Stimulated activated CD4-positive, alpha-beta T cell treated with anti-CD3 and anti-CD28 coated beads, Interleukin-1b, Interleukin-23, amount 100 ng/mL, for 4 hours (primary cell): ENCODE data around the gene MFAP2.
"Not testable (repeated sequence)": the region's sequence is repeated elsewhere in the genome, so short reads cannot be mapped to it uniquely, and the experiment has no call there.

Source experiments
- DNase-seq, 2 donors: peaks; one replicate each; pipeline ENCODE4 v3.0.0-alpha.2; 2020; ENCODE audit warnings: low read depth in 2 of 2

Gene MFAP2

GRCh38 chr1:16961297-16962133 lies 18.9 kb downstream of the MFAP2 start:
- no peak for DNase-seq

GRCh38 chr1:16960560-16961296 lies 19.7 kb downstream of the MFAP2 start:
- peak; percentile 67 to 72 for DNase-seq

DNA sequence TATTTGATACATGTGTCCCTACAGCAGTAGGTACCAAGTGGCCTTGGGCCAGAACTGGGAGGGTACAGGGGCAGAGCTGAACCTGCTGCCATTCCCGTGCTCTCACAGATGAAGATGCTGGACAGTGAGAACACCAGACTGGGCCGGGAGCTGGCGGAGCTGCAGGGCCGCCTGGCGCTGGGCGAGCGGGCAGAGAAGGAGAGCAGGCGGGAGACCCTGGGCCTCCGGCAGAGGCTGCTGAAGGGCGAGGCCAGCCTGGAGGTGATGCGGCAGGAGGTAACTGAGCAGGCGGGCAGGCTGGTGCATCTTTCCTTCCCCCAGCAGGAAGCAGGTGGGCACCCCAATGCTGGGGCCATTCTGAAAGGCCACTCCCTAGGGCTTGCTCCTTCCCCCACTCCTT lies 21.9 kb downstream of the MFAP2 start:
- no peak for DNase-seq

DNA sequence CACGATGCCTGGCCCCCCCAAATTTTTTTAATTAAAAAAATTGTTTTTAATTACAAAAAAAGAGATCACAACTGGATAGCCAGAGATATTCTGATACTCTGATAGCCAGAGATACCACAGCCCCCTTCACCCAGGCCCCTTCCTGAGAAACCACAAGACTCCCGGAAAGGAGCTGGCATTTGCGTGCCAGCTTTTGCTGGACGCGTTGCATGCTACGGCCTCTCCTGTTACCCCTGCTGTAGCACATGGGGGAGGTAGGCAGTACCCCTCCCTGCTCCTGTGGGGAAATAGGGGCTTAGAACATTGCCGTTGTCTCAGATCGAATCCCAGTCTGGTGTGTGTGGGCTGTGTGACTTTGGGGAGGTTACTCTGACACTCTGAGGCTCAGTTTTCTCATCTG lies 22.7 kb downstream of the MFAP2 start:
- no peak for DNase-seq

- no peak for DNase-seq
Observed at GRCh38 chr1:16956775-16957174, 23.6 kb downstream of the MFAP2 start.

DNA sequence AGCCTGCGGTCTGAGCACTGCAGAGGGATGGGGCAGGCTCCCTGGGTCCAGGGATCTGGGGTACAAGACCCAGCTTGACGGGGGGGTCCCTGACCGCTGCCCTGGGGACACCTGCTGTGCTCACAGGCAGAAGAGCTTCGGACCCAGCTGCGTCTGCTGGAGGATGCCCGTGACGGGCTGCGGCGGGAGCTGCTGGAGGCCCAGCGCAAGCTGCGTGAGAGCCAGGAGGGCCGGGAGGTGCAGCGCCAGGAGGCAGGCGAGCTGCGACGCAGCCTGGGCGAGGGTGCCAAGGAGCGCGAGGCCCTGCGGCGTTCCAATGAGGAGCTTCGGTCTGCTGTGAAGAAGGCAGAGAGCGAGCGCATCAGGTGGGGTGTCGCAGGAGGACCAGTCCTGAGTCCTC lies 25.2 kb downstream of the MFAP2 start:
- DNase-seq, result no peak

DNA sequence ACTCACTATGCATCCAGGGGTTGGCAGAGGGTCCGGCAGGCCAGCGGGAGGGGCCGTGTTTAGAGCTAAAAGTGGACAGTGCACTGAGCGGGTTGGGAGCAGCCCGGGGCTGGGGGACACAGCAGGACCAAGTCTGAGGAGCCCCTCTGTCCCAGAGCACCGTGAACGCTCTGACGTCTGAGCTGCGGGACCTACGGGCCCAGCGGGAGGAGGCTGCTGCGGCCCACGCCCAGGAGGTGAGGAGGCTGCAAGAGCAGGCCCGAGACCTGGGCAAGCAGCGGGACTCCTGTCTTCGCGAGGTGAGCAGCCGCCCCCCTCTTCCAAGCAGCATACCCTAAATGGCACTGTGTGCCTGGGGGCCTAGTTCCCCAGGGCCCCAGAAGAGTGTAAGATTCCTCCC lies 25.8 kb downstream of the MFAP2 start:
- DNase-seq, result no peak

GRCh38 chr1:16952376-16952775 lies 28.0 kb downstream of the MFAP2 start:
- DNase-seq, result not testable (repeated sequence)

GRCh38 chr1:16949026-16949425 lies 31.4 kb downstream of the MFAP2 start:
- DNase-seq, result not testable (repeated sequence)

- DNase-seq, result not testable (repeated sequence)
Observed at GRCh38 chr1:16948282-16948891, 32.0 kb downstream of the MFAP2 start.

DNA sequence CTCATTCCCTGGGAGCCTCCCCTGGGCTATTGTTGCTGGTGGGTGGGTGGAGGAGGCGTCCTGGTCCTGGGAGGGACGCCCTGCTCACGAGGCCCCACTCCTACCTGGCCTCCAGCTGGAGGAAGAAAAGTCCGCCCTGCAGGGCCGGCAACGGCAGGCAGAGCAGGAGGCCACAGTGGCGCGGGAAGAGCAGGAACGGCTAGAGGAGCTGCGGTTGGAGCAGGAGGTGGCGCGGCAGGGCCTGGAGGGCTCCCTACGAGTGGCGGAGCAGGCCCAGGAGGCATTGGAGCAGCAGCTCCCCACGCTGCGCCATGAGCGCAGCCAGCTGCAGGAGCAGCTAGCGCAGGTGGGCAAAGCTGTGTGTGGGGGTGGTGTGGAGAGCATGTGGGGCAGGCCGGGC lies 33.8 kb downstream of the MFAP2 start:
- DNase-seq, result no peak

DNA sequence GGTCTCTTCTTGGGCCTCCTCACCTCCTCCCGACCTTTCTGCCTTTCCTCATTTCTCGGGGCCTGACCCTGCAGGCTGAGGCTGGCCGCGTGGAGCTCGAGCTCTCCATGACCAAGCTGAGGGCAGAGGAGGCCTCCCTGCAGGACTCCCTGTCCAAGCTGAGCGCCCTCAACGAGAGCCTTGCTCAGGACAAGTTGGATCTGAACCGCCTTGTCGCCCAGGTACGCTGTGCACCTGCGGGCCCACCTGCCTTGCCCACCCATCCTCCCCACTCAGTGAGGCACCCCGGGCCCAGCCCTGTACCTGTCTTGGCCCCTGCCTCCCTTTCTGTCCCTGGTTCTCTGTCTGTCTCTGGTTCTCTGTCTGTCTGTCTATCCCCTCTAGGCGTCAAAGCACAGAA lies 34.2 kb downstream of the MFAP2 start:
- not testable (repeated sequence) for DNase-seq

DNA sequence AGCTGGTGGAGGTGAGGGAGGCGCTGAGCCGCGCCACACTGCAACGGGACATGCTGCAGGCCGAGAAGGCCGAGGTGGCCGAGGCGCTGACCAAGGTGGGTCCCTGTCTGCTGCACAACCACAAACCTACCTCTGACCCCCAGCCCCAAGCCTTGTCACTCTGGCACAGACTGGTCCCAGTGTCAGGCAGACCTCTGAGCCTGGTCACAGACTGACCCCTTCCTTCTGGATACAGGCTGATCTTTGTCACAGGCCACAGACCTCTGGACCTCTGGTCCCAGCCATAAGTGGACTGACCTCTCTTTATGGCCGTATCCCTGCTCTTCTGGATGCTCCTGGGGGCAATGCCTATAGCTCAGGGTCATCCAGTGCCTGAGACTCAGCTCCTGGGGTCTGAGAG lies 34.9 kb downstream of the MFAP2 start:
- not testable (repeated sequence) for DNase-seq

DNA sequence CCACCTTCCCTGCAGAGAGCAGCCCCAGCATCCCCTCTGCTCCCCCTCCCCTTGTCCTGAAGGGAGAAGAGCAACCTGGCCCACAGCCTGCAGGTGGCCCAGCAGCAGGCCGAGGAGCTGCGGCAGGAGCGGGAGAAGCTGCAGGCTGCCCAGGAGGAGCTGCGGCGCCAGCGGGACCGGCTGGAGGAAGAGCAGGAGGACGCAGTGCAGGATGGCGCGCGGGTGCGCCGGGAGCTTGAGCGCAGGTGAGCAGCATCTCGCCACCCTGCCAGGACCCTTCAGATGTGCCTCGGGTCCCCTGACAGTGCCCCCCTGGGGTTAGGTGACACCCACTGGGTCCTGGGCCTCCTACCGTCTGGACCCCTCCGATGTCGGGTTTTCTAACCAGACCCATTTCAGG lies 36.4 kb downstream of the MFAP2 start:
- DNase-seq, result no peak

DNA sequence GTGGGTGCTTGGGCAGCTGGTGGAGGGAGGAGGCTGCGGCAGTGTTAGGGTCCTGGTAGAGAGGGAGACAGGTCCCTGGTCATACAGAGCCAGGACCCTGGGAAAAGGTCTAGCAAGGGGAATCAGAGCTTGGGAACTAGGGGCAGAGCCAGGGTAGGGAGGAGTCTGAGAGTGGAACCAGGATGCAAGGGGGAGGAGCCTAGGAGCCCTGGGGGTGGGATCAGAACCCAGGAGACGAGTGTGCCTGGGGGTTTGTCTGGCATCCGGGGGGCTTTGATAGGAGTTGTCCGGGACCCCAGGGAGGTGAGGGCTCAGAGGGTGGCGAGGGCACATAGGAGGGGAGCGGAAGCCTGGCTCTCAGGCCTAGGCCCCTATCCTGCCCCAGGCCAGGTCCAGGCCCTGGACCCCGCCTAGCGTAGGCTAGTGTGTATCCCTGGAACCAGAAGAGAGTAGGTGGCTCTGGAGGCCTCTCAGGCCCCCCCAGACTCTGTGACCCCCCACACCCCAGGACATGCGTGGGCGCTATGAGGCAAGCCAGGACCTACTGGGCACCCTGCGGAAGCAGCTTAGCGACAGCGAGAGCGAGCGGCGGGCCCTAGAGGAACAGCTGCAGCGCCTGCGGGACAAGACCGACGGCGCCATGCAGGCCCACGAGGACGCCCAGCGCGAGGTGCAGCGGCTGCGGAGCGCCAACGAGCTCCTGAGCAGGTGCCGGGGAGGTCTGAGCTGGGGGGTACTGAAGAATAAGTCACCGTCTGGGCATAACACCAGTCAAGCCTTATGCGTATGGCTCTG lies 40.8 kb downstream of the MFAP2 start:
- not testable (repeated sequence) for DNase-seq

DNA sequence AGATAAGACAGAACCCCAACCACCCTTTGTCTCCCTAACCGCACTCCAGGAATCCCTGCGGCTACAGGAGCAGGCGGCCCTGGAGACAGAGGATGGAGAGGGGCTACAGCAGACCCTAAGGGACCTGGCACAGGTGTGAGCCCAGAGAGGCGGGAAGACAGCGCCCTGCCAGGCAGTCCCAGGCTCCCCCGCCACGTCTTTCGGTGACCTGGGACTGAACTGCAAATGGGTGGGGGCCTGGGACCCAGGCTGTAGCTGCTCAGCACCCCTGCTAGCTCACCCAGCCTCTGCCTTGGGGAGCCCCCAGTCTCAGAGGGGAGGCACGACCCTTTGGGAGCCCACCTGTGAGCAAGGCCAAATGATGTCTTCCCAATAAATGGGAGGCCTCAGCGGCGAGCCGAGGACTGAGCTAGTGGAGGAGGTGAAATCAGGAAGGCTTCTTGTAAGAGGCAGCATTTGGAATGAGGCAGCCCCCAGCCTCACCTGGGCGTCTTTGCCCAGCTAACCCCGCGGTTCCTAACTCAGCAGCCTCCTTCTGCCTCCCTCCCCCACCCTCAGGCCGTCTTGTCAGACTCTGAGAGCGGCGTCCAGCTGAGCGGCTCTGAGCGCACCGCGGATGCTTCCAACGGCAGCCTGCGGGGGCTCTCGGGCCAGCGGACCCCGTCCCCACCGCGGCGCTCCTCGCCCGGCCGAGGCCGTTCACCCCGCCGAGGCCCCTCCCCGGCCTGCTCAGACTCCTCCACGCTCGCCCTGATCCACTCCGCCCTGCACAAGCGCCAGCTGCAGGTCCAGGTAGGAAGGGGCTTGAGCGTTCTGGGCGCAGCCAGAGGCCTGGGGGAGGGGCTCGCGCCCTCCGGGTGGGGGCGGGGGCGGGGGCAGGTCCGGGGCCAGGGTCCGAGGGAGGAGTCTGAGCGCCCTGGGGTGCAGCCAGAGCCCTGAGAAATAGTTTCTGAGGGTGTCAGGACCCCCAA lies 41.8 kb downstream of the MFAP2 start:
- DNase-seq, result no peak

- DNase-seq, result not testable (repeated sequence)
Observed at GRCh38 chr1:16936580-16936979, 43.8 kb downstream of the MFAP2 start.

- DNase-seq, result not testable (repeated sequence)
Observed at GRCh38 chr1:16933945-16934344, 46.5 kb downstream of the MFAP2 start.

GRCh38 chr1:16931206-16931934 lies 49.0 kb downstream of the MFAP2 start:
- DNase-seq, result not testable (repeated sequence)
